Neuronal stem cell (in vitro differentiated cells): ENCODE measurements around the gene CDK11A. TPM values are rescaled to one million over a fixed set of nuclear protein-coding genes. Genes with fewer than 3 reads are reported as not detected.
A peak's percentile ranks its signal among the peaks of the same experiment; 100 is the strongest.
"Not testable (repeated sequence)": the region's sequence is repeated elsewhere in the genome, so short reads cannot be mapped to it uniquely, and the experiment has no call there.

Experiments used
- DNase-seq: peaks from one replicate; pipeline ENCODE4 v3.0.0-alpha.2; 2013; ENCODE audit warnings: low spot score
- H2AFZ ChIP-seq: one replicate; pipeline ENCODE4 v1.6.1; 2013; ENCODE audit warnings: mild to moderate bottlenecking, low read length, inconsistent platforms
- H2AK5ac ChIP-seq: 2 replicates; pipeline ENCODE4 v1.6.1; 2013; ENCODE audit warnings: low read depth, mild to moderate bottlenecking, inconsistent platforms, low read length, moderate library complexity, mixed read lengths
- H2BK120ac ChIP-seq: 2 replicates; pipeline ENCODE4 v1.6.1; 2013; ENCODE audit warnings: low read depth, mild to moderate bottlenecking, inconsistent platforms, low read length, moderate library complexity, mixed read lengths
- H2BK12ac ChIP-seq: one replicate; pipeline ENCODE4 v1.6.1; 2013; ENCODE audit warnings: low read length, inconsistent platforms
- H2BK15ac ChIP-seq: 2 replicates; pipeline ENCODE4 v1.6.1; 2013; ENCODE audit warnings: mild to moderate bottlenecking, low read length, inconsistent platforms, mixed read lengths
- H2BK5ac ChIP-seq: one replicate; pipeline ENCODE4 v1.6.1; 2013; ENCODE audit warnings: inconsistent platforms, mild to moderate bottlenecking, low read length, moderate library complexity
- H3K14ac ChIP-seq: one replicate; pipeline ENCODE4 v1.6.1; 2013; ENCODE audit warnings: low read length, inconsistent platforms
- H3K18ac ChIP-seq: 2 replicates; pipeline ENCODE4 v1.6.1; 2013; ENCODE audit warnings: low read length, inconsistent platforms
- H3K23ac ChIP-seq: 2 replicates; pipeline ENCODE4 v1.6.1; 2013; ENCODE audit warnings: low read depth, mild to moderate bottlenecking, mixed read lengths, low read length, inconsistent platforms; ENCODE audit not compliant: poor library complexity
- H3K27ac ChIP-seq: replicated peaks from 3 replicates; pipeline ENCODE4 v1.5.1; 2013; ENCODE audit warnings: low read length, inconsistent platforms
- H3K27me3 ChIP-seq, 3 experiments: 2 replicates each; pipeline ENCODE4 v1.6.1; 2013; ENCODE audit warnings: low read length in 3 of 3, mild to moderate bottlenecking in 2 of 3, inconsistent platforms in 1 of 3, low read depth in 1 of 3, mixed read lengths in 1 of 3, moderate library complexity in 1 of 3; ENCODE audit not compliant: control insufficient read depth in 3 of 3, insufficient read depth in 3 of 3
- H3K36me3 ChIP-seq, 2 donors: replicated peaks in 1 of 2; 2 replicates each; pipeline ENCODE4 v1.6.1; 2013; ENCODE audit warnings: low read length in 2 of 2; ENCODE audit not compliant: control insufficient read depth in 2 of 2, insufficient read depth in 2 of 2
- H3K4ac ChIP-seq: 2 replicates; pipeline ENCODE4 v1.6.1; 2013; ENCODE audit warnings: inconsistent platforms, mild to moderate bottlenecking, low read length, moderate library complexity
- H3K4me1 ChIP-seq, 2 donors: 1 replicate in 1 of 2; 2 replicates in 1 of 2; pipeline ENCODE4 v1.6.1; 2013; ENCODE audit warnings: low read length in 2 of 2, low read depth in 1 of 2; ENCODE audit not compliant: control insufficient read depth in 2 of 2, insufficient read depth in 1 of 2
- H3K4me2 ChIP-seq: one replicate; pipeline ENCODE4 v1.6.1; 2013; ENCODE audit warnings: mild to moderate bottlenecking, low read length, inconsistent platforms; ENCODE audit not compliant: insufficient read depth, poor library complexity, severe bottlenecking
- H3K4me3 ChIP-seq, 2 donors: 2 replicates each; pipeline ENCODE4 v1.5.1; 2013; ENCODE audit warnings: low read length in 2 of 2, mild to moderate bottlenecking in 2 of 2, inconsistent platforms in 1 of 2, moderate library complexity in 1 of 2
- H3K79me1 ChIP-seq: one replicate; pipeline ENCODE4 v1.6.1; 2013; ENCODE audit warnings: low read depth, mild to moderate bottlenecking, inconsistent platforms, low read length, moderate library complexity
- H3K9ac ChIP-seq: one replicate; pipeline ENCODE4 v1.6.1; 2013; ENCODE audit warnings: mild to moderate bottlenecking, low read depth, low read length, inconsistent platforms; ENCODE audit not compliant: poor library complexity
- H3K9me3 ChIP-seq, 2 donors: replicated peaks in 1 of 2; 2 replicates each; pipeline versions ENCODE3 to v1.6.1; 2013; ENCODE audit warnings: low read length in 2 of 2, mild to moderate bottlenecking in 2 of 2, inconsistent platforms in 1 of 2, low read depth in 1 of 2, mixed read lengths in 1 of 2, moderate library complexity in 1 of 2; ENCODE audit not compliant: control insufficient read depth in 2 of 2, insufficient read depth in 1 of 2
- H4K8ac ChIP-seq: one replicate; pipeline ENCODE4 v1.6.1; 2013; ENCODE audit warnings: low read depth, mild to moderate bottlenecking, inconsistent platforms, low read length, moderate library complexity
- H4K91ac ChIP-seq: one replicate; pipeline ENCODE4 v1.6.1; 2013; ENCODE audit warnings: low read length, low read depth, mild to moderate bottlenecking, inconsistent platforms; ENCODE audit not compliant: poor library complexity
- whole genome bisulfite sequencing, 2 donors: extraction: QIAGEN DNeasy Blood & Tissue Kit; methylation state at CpG; one replicate each; pipeline ENCODE4 v1.1.7; 2013; ENCODE audit warnings: missing lambda C conversion rate in 2 of 2, mixed read lengths in 1 of 2; ENCODE audit not compliant: insufficient read length in 2 of 2, insufficient replicate concordance in 1 of 2; ENCODE audit errors: extremely low coverage in 2 of 2; 5-methylcytosine and 5-hydroxymethylcytosine counted together
- polyA plus RNA-seq, 2 experiments: library from polyadenylated mRNA; stranded (reverse); fragments of 200-250 nt; gene quantifications; one replicate each; pipeline ENCODE4 v1.2.3, GENCODE V29; 2013

CDK11A gene
- polyA plus RNA-seq (2013, experiment 1 of 2), result 23.9 TPM
- polyA plus RNA-seq (2013, experiment 2 of 2), result 23.6 TPM

DNA sequence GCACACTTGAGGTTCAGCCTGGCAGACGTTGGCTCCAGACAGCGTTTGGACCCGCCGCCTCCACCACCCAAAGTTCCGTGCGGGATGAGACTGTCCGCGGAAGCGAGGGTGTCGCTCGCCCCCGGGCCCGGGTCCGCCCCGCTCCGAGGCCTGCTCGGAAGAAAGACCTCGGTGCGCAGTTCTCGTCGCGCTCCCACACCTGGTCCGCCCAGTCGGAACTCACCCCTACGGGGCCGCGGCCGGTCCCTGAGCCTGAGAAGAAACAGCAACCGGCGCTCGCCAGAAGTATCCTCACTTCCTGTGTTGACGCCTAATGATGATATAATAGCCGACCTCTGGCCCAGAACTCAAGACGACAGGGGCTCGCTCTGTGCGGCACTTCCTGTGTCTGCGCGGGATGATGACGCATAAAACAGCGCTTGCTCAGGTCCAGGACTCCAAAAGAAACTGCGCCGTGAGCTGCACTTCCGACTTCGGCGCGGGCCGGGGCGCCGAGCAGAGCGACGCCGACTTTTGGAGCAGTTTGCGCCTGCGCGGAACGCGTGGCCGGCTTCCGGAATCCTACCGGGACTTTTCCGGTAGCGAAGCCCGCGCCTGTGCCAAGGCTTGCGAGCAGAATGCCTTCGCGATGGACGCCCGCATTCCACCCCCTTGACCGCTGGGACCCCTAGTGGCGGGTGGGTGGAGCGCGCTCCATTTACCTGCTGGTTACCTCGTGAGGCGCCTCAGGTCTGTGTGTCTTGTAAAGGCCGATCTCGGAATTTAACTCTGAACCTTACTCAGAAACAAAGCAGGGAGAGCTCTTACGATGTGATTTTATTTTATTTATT, at the start of gene CDK11A:
Gene CDK11A, minus strand, starts transcription at position 323 of the 830 bp plus-strand sequence. CDS start 1,539 bp downstream, outside the sequence.
- H2BK15ac ChIP-seq, H2BK12ac ChIP-seq, H4K8ac ChIP-seq, H2BK120ac ChIP-seq, H3K4ac ChIP-seq, H3K23ac ChIP-seq, H3K14ac ChIP-seq, H3K27me3 ChIP-seq, H4K91ac ChIP-seq, H2BK5ac ChIP-seq, H2AK5ac ChIP-seq, H3K79me1 ChIP-seq, H3K18ac ChIP-seq, H3K9ac ChIP-seq, H3K4me1 ChIP-seq, H3K9me3 ChIP-seq: not testable (repeated sequence)
- Histone ChIP-seq H3K36me3 (peaks cover 9 to 26% of the 10 kb centered on the region in 2 donors), H3K27ac (peak within 1 kb of the TSS; percentile 80), H2AFZ (peak within 1 kb of the TSS; percentile 84), H3K4me2 (peak within 1 kb of the TSS; percentile 33), H3K4me3 (peak within 1 kb of the TSS; percentile 55 to 89)
- peak; percentile 98 for DNase-seq
- whole genome bisulfite sequencing, 2 donors, result no CpG with 5 or more reads among the region's 78 CpGs

- Histone ChIP-seq H3K79me1 (peaks cover 9% of the 10 kb centered on the region), H3K4me2 (no peak overlapping the region), H4K91ac (no peak overlapping the region), H3K27ac (no peak overlapping the region), H3K14ac (no peak overlapping the region), H2AFZ (no peak overlapping the region), H2AK5ac (no peak overlapping the region), H3K23ac (no peak overlapping the region), H2BK120ac (no peak overlapping the region), H2BK12ac (no peak overlapping the region), H3K9me3 (peaks cover 4 to 11% of the 10 kb centered on the region in 2 donors), H3K4me3 (no peak overlapping the region), H3K36me3 (peaks cover 6 to 22% of the 10 kb centered on the region in 2 donors), H3K27me3 (peaks cover 0 to under 1% (median 0%) of the 10 kb centered on the region in 3 experiments), H2BK5ac (no peak overlapping the region), H3K4me1 (peaks cover 10 to 13% of the 10 kb centered on the region in 2 donors), H3K4ac (no peak overlapping the region), H2BK15ac (no peak overlapping the region), H4K8ac (no peak overlapping the region), H3K18ac (no peak overlapping the region), H3K9ac (no peak overlapping the region)
- WGBS, 2 donors, result no CpG with 5 or more reads among the region's 4 CpGs
- no peak for DNase-seq
Measured at GRCh38 chr1:1773874-1774273, 49.7 kb upstream of the CDK11A start.

DNA sequence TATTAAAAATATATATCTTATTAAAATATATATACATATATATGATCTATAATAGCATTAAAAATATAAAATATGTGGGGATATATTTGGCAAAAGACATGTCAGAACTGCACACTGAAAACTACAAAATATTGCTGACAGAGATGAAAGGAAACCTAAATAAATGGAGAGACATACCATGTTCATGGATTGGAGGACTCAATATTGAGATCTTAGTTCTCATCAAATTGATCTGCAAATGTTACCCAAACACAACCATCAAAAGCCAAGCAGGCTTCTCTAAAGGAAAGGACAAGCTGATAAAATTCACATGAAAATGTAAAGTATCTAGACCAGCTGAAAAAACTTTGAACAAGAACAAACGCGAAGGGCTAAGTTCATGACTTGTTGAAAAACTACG, 46.9 kb upstream of the CDK11A start:
- Histone ChIP-seq H3K4me3 (no peak overlapping the region), H3K27ac (no peak overlapping the region), H2BK15ac (no peak overlapping the region), H3K9ac (no peak overlapping the region), H2BK5ac (no peak overlapping the region), H2BK12ac (no peak overlapping the region), H4K8ac (no peak overlapping the region), H3K4me1 (peaks cover 4 to 7% of the 10 kb centered on the region in 2 donors), H3K27me3 (no peaks in the 10 kb centered on the region), H3K36me3 (peaks cover 8 to 40% of the 10 kb centered on the region in 2 donors), H3K23ac (no peak overlapping the region), H3K14ac (no peak overlapping the region), H3K18ac (no peak overlapping the region), H2AFZ (no peak overlapping the region), H4K91ac (no peak overlapping the region), H3K79me1 (peaks cover 8% of the 10 kb centered on the region), H2BK120ac (no peak overlapping the region), H2AK5ac (no peak overlapping the region), H3K4me2 (no peak overlapping the region), H3K4ac (no peak overlapping the region), H3K9me3 (peaks cover 4 to 23% of the 10 kb centered on the region in 2 donors)
- no peak for DNase-seq
- no CpG with 5 or more reads among the region's 3 CpGs for WGBS, 2 donors

GRCh38 chr1:1770102-1770501, 45.9 kb upstream of the CDK11A start:
- no peak overlapping the region for H2BK120ac ChIP-seq
- no peak overlapping the region for H3K4ac ChIP-seq
- WGBS, 2 donors, result no CpG with 5 or more reads among the region's 3 CpGs
- no peak overlapping the region for H2BK15ac ChIP-seq
- no peak overlapping the region for H2AFZ ChIP-seq
- no peaks in the 10 kb centered on the region for H3K4me1 ChIP-seq
- no peaks in the 10 kb centered on the region for H3K27me3 ChIP-seq
- H2BK5ac ChIP-seq, result no peak overlapping the region
- H3K9ac ChIP-seq, result no peak overlapping the region
- peaks cover 8 to 46% of the 10 kb centered on the region in 2 donors for H3K36me3 ChIP-seq
- no peak overlapping the region for H3K4me3 ChIP-seq
- H3K4me2 ChIP-seq, result no peak overlapping the region
- no peak overlapping the region for H3K23ac ChIP-seq
- H3K18ac ChIP-seq, result no peak overlapping the region
- no peak for DNase-seq
- no peak overlapping the region for H4K91ac ChIP-seq
- H2AK5ac ChIP-seq, result no peak overlapping the region
- H3K79me1 ChIP-seq, result peaks cover 8% of the 10 kb centered on the region
- peaks cover 4 to 23% of the 10 kb centered on the region in 2 donors for H3K9me3 ChIP-seq
- no peak overlapping the region for H2BK12ac ChIP-seq
- H3K27ac ChIP-seq, result no peak overlapping the region
- H3K14ac ChIP-seq, result no peak overlapping the region
- no peak overlapping the region for H4K8ac ChIP-seq
